ENCODE results near the gene SHLD1.

The SHLD1 gene

DNA sequence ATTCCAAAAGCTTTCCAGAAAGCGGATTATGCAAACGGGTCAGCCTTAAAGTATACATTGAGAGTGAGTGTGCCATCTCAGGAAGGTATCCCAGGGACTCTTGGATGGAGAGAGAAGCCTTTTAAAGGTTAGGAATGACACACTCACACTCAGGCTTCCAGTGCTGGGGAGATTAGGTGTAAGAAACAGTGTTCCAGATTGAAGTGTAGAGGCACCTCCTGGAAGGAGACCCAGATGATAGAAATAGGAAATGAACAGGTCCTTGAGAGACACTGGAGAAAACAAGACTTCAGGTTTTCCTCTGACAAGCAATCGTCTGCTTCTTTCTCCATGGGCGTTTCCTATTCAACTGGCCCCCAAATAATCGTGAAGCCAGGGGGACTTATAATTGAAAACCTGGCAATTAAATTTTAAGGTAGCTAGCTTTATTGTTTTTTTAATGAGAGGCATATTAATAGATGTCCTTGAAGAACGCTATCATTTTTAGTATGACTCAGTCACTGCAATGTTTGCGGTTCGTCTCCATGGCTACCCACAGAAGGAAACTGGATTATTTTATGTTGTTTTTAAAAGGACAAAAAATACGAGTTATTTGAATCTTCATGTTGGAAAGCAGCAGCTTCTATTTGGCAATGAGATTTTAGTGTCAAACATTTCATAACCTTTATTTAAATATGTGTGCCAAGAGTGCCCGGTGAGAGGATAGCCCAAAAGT, 114.8 kb downstream of the SHLD1 start:
- no peak overlapping the region for H3K4me3 ChIP-seq (ENCODE audit: low read depth, low read length)
- DNase-seq (ENCODE audit: low read depth): no peak
- TF ChIP-seq CTCF (IDR thresholded peaks at IDR 0.05; ENCODE audit: control insufficient read depth, extremely low read depth, insufficient read depth): no peak

DNA sequence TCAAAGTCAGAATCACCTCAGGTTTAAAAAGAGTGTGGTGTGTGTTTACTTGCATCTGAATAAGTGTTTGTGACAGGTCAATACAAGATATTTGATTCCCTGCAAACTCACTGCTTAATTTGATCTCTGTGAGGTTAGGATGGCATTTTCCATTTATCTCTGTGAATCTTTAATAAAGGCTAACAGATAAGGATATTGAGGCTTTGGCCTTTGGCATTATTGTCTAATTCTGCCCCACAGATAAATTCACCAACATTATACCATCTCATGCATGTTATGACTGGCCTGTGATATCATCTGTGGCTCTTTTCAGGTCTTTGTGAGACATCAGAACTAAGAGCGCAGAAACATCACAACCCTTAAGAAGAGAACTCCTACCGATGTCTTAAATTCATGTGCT, 115.4 kb downstream of the SHLD1 start:
- no peak overlapping the region for H3K4me3 ChIP-seq (ENCODE audit: low read depth, low read length)
- TF ChIP-seq CTCF (IDR thresholded peaks at IDR 0.05; ENCODE audit: control insufficient read depth, extremely low read depth, insufficient read depth): no peak
- DNase-seq (ENCODE audit: low read depth): no peak

- no peak overlapping the region for H3K4me3 ChIP-seq (ENCODE audit: low read depth, low read length)
- no peak for DNase-seq (ENCODE audit: low read depth)
- TF ChIP-seq CTCF (IDR thresholded peaks at IDR 0.05; ENCODE audit: control insufficient read depth, extremely low read depth, insufficient read depth): no peak
Measured at GRCh38 chr20:5870568-5870981, 120.4 kb downstream of the SHLD1 start.

DNA sequence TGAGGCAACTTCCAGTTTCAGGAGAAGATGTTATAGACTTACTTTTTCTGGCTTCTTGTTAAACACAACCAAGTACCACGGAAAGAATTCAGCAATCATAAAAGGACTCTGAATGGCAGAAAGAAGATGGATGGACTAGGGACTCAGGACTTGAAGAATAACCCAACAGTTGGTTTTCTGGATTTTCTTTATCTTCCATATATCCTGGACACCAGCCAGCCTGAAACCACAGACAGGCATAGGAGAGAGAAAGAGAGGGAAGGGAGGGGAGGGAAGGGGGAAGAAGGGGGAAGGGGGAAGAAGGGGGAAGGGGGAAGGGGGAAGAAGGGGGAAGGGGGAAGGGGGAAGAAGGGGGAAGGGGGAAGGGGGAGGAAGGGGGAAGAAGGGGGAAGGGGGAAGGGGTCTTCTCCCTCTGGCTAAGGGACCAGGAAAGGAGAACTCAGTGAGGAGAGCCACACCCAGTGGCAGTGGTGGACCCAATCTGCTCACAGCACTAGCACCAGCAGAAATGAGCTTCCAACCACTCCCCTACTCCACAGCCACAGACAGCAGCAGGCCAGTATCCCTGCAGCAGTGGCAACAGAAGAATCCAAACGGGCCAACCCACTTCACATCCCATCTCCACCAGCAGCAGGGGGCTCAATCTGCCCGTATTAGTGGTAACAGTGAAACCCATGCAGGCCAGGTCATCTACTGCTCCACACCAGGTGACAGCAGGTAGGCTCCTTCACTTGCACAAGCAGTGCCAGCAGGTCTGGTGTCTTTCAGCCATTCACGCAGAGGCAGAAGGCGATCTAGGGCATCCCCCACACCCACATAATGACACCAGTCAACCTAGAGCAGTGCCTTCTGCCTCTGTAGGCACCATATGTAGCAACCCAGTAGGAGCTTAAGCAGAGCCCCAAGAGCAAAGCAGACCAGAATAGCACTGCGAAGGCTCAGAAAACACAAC, 121.5 kb downstream of the SHLD1 start:
- no peak for DNase-seq (ENCODE audit: low read depth)
- no peak for TF ChIP-seq CTCF (IDR thresholded peaks at IDR 0.05; ENCODE audit: control insufficient read depth, extremely low read depth, insufficient read depth)
- no peak overlapping the region for H3K4me3 ChIP-seq (ENCODE audit: low read depth, low read length)

- no peak overlapping the region for H3K4me3 ChIP-seq (ENCODE audit: low read depth, low read length)
- DNase-seq (ENCODE audit: low read depth): no peak
- TF ChIP-seq CTCF (IDR thresholded peaks at IDR 0.05; ENCODE audit: control insufficient read depth, extremely low read depth, insufficient read depth): no peak
Measured at GRCh38 chr20:5877128-5877527, 126.9 kb downstream of the SHLD1 start.

DNA sequence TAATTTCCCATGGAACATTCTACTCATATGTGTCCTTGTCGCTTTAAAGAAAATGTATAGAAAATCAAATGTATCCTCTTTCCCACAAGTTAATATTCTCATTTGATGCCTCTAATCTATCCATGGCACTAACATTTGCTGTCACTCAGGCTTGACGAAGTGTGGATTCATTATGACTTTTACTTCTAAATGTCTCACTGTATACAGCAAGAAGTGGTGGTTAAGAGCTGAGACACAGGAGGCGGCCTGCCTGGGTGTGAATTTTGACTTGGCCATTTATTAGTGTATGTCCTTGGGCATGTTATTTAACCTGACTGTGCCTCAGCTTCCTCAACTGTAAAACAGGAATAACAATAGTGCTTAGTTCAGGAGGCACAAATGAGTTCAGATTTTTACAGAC, 130.1 kb downstream of the SHLD1 start:
- no peak overlapping the region for H3K4me3 ChIP-seq (ENCODE audit: low read depth, low read length)
- DNase-seq (ENCODE audit: low read depth): no peak
- no peak for TF ChIP-seq CTCF (IDR thresholded peaks at IDR 0.05; ENCODE audit: control insufficient read depth, extremely low read depth, insufficient read depth)
